GM19238 (cell line): ENCODE data around the gene GLIPR1L1.
"Not testable (repeated sequence)": the region's sequence is repeated elsewhere in the genome, so short reads cannot be mapped to it uniquely, and the experiment has no call there.

Source experiments
- DNase-seq: peaks from one replicate; pipeline ENCODE4 v3.0.0; 2011; ENCODE audit warnings: low spot score; ENCODE audit not compliant: insufficient read length

Gene GLIPR1L1, protein sequence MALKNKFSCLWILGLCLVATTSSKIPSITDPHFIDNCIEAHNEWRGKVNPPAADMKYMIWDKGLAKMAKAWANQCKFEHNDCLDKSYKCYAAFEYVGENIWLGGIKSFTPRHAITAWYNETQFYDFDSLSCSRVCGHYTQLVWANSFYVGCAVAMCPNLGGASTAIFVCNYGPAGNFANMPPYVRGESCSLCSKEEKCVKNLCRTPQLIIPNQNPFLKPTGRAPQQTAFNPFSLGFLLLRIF

DNA sequence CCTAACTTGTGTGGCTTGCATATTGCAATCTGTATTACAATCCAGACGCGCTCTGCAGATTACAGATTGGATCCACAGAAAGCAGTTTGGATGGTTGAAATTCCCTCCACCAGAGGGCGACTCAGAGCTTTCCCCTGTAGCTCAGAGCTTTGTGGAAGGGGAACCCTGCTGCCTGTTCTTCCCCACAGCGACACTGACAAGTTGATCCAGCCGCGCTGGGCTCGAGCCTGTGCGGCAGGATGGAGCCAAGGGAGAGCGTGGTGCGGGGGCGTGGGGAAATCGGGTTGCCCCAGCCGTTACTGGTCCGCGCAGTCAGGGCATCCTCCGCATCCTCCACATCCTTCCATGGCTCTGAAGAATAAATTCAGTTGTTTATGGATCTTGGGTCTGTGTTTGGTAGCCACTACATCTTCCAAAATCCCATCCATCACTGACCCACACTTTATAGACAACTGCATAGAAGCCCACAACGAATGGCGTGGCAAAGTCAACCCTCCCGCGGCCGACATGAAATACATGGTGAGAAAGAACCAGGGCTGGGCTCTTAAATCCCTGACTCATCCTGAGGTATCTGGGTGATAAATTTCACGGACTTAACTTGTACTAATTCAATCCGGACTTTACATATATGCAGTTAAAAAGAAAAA lies at the start of gene GLIPR1L1:
TSS of gene GLIPR1L1 (plus strand) at position 287 of the 647 bp plus-strand sequence. CDS start at position 346, 59 bp downstream.
- peak; percentile 34 for DNase-seq

DNA sequence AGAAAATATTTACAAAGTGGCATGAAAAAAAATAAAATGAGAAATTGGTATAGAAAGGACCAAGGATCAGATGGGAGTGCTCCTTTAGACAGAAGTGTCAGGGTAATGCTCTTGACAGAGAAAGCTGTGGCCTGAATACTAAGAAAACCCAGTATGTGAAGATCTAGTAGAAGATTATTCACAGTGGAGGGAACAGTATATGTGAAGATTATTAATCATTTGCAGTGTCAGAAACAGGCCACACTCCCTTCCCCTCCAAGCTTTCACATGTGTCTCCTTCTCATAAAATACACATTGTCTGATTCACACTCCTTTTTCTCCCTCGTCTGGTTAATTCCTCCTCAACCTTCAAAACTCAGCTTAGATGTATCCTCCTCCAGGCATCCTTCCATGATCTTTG lies 45.6 kb upstream of the GLIPR1L1 start:
- DNase-seq, result no peak

DNA sequence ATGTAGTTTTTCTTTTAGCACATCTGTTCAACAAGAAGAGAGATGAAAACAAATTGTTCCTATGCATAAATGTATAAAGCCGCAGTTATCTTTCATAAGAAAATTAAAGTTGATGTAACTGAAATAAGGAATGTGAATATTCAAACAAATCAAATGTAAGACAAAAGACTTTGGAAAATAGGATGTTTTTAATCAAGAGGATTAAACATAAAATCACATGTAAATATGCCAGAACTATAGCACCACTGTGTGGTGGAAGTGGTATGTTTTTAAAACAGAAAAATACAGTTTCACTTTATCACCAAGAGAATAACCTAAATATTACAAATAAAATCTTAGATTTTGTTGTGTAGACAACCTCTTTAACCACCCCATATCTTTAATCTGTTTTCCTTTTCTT lies 44.7 kb upstream of the GLIPR1L1 start:
- no peak for DNase-seq

DNA sequence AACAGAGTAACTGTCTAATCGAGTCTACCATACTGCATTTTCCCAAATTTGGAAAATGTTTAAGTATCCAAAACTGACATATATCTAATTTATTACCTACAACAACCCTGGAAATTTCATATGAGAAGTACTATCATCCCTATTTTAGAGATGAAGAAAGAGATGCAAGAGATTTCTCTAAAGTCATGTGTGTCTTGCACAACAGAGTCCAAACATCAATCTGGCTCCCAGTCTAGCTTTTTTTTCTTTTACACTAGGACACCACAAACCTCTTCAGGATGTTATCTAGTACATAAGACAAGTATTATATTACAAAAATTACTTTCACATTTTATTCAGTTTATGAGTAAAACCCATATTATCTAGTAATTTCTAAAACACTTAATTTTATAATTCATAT lies 43.5 kb upstream of the GLIPR1L1 start:
- no peak for DNase-seq

DNA sequence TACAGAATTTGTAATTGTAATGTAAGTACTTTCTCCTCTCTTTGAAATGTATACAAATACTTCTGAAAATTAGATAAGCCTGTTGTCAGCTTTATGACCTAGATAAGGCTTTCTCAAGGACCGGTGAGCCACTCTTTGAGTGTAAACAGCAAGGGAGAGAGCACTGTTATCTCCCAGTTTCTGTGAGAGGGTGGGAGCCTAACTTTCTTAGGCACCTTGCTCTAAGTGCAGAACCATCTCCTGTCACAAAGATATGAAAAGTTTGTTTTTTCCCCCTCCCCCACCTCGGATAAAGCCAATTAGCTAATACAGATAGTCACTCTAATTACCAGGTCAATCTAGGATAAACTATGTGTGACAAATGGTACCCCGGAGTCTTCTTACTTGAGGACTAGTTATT lies 40.1 kb upstream of the GLIPR1L1 start:
- DNase-seq, result no peak

DNA sequence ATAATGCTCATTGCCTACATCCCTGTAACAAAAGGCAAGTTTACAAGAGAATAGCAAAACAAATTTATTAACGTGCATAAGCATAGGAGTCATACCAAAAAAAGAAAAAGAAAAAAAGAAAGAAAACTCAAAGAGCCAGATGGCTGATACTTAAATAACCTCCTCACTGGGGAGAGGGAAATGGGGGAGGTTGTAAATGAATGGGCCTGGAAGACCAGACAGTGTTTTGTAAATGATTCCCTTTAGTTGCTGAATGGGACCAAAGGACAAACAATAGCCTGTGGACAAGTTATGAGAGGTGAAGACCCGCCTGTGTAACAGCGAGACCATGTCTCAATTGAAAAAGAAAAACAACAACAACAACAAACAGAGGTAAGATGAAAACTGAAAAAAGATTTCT lies 39.7 kb upstream of the GLIPR1L1 start:
- no peak for DNase-seq

DNA sequence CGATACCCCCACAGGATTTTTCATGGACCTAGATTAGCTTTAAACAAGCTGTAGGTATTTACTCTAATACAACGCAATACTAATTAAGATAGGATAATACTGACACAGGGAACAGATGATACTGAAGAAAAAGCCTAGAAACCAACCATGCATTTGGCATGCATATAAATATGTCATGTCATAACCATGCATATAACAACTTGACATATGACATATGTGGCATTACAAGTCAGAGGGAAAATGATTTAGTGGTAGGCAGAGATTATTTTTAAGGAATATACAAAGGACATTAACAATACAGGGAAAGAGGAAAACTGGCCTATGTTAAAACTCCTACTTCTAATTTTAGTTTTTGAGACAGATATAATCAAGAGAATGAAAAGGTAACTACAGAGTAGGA lies 32.2 kb upstream of the GLIPR1L1 start:
- no peak for DNase-seq

DNA sequence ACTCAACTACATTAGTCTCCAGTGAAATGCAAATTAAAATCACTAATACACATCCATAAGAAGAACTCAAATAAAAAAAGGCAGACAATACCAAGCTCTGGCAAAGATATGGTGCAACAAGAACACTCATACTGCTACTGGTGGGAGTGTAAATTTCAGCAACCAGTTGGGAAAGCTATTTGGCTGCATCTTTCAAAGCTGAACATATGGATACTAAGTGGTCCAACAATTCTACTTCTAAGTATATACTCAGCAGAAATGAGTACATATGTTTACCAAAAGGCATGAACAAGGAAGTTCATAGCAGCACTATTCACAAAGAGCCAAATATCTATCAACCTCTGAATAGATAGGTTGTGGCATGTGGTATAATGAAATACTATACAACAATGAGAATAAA lies 31.7 kb upstream of the GLIPR1L1 start:
- DNase-seq, result no peak

DNA sequence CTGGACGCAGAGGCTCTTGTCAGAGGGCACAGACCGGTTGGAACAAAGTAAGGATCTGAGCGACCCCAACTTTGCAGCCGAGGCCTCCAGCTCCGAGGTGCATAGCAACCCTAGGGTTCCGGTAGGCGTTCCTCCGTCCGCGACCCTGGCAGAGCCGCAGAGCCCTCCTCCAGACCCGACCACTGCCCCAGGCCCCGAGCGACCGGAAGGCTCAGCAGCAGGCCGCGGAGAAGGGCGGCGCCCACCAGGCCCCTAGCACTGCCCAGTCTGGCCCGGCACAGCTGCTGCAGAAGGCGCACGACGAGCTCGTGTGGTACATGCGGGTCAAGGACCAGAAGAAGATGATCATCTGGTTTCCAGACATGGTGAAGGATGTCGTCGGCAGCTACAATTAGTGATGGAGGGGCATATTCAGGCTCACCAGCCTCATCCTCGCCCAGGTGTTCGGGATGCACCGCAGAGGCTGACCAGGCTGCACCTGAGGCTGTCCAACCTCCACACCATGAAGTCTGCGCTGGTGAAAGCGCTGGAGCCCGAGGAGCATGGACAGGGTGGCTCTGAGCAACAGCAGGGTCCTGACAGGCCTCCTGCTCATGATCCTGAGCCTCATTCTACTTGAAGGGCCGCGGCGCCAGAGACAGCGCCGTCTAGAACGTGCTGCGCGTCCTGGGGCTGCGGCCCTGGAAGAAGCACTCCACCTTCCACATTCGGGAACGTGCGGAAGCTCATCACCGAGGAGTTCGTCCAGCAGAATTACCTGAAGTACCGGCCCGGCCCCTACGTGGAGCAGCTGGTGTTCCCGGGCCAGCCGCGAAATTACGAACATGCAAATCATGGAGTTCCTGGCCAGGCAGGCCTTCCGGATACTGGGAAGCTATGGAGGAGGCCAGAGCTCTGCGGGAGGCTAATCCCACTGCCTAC lies 28.8 kb upstream of the GLIPR1L1 start:
- DNase-seq, result no peak

DNA sequence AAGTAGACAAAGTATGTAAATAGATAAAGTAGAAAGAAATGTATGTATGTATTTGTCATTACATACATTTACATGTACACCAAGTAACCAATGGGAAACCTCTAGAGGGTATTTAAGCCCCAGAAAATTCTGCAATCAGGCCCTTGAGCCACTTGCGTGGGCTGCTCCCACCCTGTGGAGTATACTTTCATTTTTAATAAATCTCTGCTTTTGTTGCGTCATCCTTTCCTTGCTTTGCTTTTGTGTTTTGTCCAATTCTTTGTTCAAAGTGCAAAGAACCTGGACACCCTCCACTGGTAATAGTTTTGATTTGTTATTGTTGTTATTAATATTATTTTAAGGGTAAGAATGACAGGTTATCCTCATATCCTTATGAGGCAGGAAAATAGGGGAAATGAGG lies 26.2 kb upstream of the GLIPR1L1 start:
- no peak for DNase-seq

DNA sequence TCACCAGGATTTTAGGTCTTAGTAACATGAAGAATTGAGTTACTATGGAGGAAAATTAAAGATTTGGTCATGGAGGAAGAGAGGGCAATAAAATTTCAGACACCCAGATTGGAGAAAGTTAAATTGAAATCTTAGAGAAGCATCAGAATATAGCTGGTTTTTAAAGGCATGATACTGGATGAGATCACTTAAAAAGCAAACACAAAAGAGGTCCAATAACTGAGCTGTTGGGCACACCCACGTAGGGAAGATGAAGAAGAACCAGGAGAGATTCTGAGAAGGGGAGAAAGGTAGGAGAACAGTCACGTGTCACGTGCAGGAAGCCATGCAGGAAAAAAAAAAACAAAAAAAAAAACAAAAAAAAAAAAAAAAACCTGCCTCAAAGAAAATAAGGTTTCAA lies 23.1 kb upstream of the GLIPR1L1 start:
- no peak for DNase-seq

DNA sequence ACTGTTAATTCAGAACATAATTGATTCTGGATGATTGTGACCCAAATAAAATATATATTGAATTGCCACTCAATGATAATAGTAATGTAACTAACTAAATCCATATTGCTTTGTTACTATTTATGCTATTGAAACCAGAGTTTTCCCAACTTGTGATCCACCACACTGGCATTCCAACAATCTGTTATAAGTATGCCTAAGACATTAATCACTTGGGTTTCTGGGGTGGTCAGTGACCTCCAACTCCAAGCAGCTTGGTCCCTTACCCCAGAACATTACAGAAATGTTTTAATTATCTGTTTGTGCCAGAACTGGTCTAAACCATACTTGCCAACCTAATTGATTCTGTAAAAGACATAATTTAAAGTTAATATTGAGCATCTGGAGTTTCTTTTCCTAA lies 19.0 kb upstream of the GLIPR1L1 start:
- no peak for DNase-seq

DNA sequence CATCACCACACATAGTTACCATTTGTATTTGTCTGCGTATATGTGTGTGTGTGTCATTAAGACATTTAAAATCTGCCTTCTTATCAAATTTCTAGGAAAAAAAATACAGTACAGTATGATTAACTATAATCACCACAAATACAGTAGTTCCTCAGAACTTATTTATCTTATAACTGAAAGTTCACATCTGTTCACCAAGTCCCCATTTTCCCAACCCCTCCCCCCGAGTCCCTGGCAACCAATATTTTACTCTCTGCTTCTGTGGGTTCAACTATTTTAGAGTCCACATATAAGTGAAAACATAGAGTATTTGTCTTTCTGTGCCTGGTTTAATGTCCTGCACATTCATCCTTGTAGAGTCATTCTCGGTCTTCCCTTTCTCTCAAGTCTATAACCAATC lies 16.7 kb upstream of the GLIPR1L1 start:
- no peak for DNase-seq

DNA sequence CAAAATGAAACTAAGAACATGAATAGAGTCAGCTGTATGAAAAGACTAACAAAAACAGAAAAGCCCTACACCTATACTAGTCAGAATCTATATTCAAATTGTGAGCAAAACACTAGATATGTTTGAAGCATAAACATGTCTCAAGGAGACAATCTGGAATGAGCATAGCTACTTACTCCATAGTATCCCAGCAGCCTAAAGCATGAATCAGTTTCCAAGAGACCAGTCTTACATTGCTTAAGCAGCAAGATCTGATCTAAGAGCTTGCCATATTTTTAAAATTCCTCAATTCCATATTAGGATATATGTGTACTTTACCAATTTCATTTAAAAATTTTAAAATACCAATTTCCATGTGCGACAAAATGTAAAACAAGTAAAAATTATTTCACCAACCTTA lies 12.0 kb upstream of the GLIPR1L1 start:
- no peak for DNase-seq

DNA sequence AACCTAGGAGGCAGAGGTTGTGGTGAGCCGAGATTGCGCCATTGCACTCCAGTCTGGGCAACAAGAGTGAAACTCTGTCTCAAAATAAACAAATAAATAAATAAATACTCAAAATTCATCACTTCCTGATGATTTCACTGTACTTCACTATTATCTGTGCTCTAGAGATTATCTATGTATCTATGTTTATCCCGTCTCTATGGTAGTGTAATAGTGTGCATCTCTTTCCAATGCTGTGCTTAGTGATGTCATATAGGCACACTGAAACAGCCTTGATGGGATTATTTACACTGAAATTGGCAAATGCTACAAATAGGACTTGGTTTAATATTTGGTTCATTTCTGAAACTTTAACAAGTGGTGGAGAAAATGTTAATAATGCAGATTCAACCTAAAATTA lies 10.8 kb upstream of the GLIPR1L1 start:
- no peak for DNase-seq

DNA sequence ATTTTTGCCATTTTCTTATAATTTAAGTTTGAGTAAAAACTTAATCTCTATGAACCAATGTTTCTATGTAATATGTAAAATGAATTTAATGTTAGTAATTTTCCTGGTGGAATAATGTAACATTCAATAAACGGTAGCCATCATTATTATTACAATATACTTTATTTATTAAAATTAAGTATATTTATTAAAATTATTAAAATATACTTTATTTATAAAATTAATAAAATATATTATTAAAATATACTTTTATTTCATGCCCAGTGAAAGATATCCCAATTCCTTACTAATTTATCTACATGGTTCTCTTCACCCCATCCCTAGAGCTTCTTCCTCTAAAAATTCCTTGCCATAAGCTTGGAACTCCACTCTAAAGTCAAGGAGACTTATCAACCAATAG lies 6.8 kb upstream of the GLIPR1L1 start:
- no peak for DNase-seq

DNA sequence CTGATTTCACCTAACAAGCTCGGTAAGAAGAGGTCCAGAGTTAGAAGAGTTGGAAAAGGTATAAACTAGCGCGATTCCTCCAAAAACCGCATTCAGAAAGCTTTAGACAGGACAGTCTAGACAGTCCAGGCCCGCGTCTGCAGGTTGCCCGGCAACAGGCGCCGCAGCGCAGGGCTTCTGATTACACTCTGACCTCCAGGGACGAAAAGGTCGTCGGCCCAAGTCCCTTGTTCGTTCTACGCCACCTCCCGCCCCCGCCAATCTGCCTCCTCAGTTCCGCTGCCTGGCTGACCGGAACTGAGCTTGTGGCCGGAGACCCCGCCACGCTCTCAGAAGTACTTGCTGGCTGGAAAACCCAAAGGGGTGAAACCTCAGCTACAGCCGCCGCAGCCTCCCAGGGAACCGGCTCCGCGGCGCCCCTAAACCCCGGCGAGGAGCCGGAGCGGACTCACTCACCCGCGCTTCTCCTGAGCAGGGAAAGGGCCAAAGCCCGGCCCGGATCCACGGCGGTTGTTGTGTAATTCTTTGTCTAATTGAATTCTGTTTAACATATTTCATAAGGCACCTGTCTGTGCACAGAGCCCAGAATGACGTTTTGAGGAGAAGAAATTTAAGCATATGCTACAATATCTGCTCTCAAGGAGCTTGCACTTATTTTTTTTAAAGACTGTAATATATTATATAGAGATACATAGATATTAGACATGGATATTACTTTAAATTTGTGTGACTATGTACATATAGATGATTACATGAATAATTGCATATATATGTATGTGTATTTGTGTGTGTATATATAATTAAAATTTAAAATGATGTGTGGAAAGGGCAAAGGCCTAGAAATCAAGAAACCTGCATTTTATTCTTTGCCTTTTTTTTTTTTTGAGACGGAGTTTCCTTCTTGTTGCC lies 4.3 kb upstream of the GLIPR1L1 start, which contains the start of gene CAPS2:
TSS of gene CAPS2 (minus strand) at position 407 of the 909 bp plus-strand sequence. CDS start 3,826 bp downstream, outside the sequence.
- DNase-seq, result peak; percentile 56

DNA sequence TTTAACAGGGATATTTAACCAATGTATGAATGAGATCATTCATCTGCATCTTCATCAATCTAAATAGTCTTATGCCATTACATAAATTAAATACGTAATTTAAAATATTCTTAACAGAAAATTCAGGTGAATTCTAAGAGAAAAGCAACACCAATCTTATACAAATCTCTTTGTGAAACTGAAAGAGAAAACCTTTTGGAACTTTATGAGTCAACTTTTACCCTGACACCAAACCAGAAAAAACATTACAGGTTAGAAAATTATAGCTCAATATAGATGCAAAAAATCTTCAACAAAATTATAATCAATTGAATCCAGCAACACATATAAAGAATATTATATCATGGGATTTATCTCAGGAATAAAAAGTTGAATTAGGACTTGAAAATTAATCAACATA lies 3.4 kb downstream of the GLIPR1L1 start:
- no peak for DNase-seq

DNA sequence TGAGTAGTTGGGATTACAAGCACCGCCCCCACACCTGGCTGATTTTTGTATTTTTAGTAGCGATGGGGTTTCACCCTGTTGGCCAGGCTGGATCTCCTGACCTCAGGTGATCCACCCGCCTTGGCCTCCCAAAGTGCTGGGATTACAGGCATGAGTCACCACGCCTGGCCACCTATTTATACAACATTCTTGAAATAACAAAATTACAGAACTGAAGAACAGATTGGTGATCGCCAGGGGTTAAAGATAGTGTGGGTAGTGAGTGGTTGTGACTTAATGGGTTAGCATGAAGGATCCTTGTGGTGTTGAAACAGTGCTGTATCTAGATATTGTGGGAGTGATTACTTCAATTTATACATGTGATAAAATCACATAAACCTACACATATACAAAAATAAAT lies 7.4 kb downstream of the GLIPR1L1 start:
- DNase-seq, result no peak

DNA sequence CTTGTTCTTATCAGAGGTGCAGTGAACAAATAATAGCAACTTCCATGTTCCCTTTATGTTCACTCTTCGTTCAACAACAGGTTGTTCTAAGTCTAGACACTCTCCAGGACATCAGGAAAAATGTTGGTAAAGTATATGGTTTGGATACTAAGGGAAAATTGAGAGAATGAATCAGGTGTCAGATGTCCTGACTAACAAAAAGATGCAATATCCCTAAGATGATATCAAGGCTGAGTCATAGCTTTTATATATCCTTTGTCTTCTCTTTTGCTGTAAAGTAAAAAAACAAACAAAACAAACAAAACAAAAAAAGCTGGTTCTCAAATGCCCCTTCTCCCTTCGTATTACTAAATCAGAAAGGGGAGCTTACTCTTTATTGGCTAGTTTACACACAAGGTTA lies 11.1 kb downstream of the GLIPR1L1 start:
- no peak for DNase-seq

DNA sequence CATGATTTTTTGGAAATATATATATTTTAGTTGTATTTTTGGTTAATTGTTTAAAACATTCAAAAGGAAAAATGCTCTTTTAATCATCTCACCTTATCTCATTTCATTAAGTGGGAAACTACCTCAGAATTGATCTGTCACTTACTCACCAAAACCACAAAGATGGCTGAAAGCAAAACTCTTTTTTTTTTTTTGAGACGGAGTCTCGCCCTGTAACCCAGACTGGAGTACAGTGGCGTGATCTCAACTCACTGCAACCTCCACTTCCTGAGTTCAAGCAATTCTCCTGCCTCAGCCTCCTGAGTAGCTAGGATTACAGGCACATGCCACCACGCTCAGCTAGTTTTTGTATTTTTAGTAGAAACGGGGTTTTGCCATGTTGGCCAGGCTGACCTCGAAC lies 11.7 kb downstream of the GLIPR1L1 start:
- DNase-seq, result not testable (repeated sequence)
